Kidney epithelial cell (primary cell): ENCODE data around the gene CCR9. TPM values are rescaled to one million over a fixed set of nuclear protein-coding genes. Genes with fewer than 3 reads are reported as not detected.

Experiments
- DNase-seq: peaks from one replicate; pipeline ENCODE4 v3.0.0-alpha.2; 2010; ENCODE audit warnings: low read depth
- H3K27me3 ChIP-seq: 2 replicates; pipeline ENCODE4 v1.6.0; 2011; ENCODE audit warnings: low read length; ENCODE audit not compliant: control insufficient read depth, insufficient read depth
- H3K36me3 ChIP-seq: 2 replicates; pipeline ENCODE4 v1.5.1; 2011; ENCODE audit warnings: low read length; ENCODE audit not compliant: control insufficient read depth, insufficient read depth
- H3K4me3 ChIP-seq: 2 replicates; pipeline ENCODE4 v1.5.1; 2011; ENCODE audit warnings: low read depth, mild to moderate bottlenecking, control low read depth, low read length
- total RNA-seq: library from RNA; depleted of rRNA; stranded (reverse); fragments of >200 nt; gene quantifications from 2 replicates; pipeline ENCODE4 v1.2.3, GENCODE V29; 2015
- TF ChIP-seq, protein P1 (sequence below): IDR thresholded peaks from 2 replicates; pipeline ENCODE4 v1.5.1; 2011; ENCODE audit warnings: mild to moderate bottlenecking, moderate library complexity, low read length, control low read depth, inconsistent platforms; ENCODE audit not compliant: insufficient read depth, poor library complexity, severe bottlenecking

Gene CCR9
- total RNA-seq, 1 donor from 2014 or later, result not detected

DNA sequence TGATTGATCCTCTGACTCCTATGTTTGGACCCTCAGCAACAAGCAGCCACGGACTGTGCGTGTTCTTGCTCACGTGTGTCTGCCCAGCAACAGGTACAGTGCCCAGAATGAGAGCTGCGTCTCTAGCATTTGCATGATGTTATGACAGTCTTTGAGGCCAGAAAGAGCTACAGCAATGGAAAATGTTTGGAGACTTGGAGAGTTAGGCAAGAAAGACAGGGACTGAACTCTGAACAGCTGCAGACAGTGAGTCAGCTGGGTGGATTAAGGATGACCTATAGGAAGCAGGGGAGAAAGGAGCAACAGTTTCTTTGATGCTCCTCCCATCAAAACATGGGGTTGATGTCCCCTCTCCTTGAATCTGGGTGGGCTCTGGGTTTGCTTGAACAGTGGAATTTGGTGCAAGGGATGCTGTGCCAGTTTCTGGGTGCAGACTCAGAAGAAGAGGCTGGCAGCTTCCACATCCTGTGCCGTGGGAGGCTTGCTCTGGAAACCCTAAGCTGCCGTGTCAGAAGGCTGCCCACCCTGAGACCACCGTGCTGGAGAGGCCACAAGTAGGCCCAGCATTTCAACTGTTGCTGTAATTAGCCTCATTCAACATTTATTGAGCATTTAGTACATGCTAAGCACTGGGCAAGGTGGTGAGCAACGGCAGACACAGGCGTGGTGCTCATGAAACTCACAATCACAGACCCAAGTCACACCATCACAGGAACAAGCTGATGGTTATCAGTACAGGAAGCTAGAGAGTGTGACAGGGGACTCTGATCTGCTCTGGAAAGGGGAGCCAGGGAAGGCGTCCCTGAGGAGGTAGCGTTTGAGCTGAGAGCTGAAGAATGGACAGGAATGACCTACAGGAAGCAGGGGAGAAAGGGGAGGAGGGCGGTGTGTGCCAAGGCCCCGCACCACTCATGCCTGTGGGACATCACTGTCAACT, 21.7 kb downstream of the CCR9 start:
- DNase-seq, result no peak
- TF ChIP-seq, protein P1, sequence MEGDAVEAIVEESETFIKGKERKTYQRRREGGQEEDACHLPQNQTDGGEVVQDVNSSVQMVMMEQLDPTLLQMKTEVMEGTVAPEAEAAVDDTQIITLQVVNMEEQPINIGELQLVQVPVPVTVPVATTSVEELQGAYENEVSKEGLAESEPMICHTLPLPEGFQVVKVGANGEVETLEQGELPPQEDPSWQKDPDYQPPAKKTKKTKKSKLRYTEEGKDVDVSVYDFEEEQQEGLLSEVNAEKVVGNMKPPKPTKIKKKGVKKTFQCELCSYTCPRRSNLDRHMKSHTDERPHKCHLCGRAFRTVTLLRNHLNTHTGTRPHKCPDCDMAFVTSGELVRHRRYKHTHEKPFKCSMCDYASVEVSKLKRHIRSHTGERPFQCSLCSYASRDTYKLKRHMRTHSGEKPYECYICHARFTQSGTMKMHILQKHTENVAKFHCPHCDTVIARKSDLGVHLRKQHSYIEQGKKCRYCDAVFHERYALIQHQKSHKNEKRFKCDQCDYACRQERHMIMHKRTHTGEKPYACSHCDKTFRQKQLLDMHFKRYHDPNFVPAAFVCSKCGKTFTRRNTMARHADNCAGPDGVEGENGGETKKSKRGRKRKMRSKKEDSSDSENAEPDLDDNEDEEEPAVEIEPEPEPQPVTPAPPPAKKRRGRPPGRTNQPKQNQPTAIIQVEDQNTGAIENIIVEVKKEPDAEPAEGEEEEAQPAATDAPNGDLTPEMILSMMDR, result no peak
- no peak overlapping the region for H3K4me3 ChIP-seq
- H3K27me3 ChIP-seq, result no peaks in the 10 kb centered on the region
- no peaks in the 10 kb centered on the region for H3K36me3 ChIP-seq

DNA sequence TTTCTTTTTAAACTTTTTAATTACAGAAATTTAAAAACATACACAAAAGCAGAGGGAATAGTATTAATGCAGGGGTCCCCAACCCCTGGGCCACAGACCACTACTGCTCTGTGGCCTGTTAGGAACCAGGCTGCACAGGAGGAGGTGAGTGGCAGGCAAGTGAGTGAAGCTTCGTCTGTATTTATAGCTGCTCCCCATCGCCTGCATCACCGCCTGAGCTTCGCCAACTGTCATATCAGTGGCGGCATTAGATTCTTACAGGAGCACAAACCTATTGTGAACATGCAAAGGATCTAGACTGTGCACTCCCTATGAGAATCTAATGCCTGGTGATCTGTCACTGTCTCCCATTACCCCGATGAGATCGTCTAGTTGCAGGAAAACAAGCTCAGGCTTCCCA, 22.4 kb downstream of the CCR9 start:
- Histone ChIP-seq H3K4me3 (no peak overlapping the region), H3K27me3 (no peaks in the 10 kb centered on the region), H3K36me3 (no peaks in the 10 kb centered on the region)
- DNase-seq, result no peak
- TF ChIP-seq, protein P1, result no peak

DNA sequence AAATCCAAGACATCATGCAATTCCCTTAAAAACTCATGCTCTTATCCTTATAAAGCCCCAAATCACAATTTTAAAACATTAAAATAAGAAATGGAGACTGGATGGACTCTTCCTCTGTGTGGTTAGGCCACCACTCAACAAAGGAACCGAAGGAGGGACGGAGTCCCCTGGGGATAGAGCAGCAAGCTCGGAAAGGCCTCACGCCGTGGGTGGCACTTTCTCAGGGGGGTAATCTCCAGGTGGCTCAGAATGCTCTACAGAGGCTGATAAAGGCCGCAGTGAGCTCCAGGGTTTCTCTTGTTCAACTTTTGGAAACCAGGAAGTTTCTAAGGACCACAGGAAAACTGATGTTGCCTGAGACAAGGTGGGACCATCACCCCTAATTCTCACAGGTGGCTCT, 23.2 kb downstream of the CCR9 start:
- Histone ChIP-seq H3K27me3 (no peaks in the 10 kb centered on the region), H3K36me3 (no peaks in the 10 kb centered on the region), H3K4me3 (no peak overlapping the region)
- no peak for DNase-seq
- TF ChIP-seq, protein P1, result no peak

DNA sequence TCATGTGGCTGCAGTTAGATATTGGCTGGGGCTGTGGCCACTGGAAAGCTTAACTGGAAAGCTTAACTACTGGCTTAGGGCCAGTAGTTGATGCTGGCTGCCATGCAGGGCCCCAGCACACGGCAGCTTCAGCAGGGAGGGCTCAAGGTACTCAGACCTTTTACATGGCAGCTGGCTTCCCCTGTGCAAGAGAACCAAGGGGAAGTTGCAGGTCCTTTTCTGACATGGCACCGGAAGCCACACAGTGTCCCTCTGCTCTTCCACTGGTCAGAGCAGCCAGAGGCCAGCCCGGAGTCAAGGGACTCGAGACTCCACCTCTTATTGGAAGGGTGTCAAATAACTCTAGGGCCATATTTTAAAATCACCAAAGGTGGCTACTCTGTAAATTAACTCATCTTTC, 24.5 kb downstream of the CCR9 start:
- TF ChIP-seq, protein P1, result no peak
- Histone ChIP-seq H3K36me3 (no peaks in the 10 kb centered on the region), H3K4me3 (no peak overlapping the region), H3K27me3 (no peaks in the 10 kb centered on the region)
- DNase-seq, result no peak

DNA sequence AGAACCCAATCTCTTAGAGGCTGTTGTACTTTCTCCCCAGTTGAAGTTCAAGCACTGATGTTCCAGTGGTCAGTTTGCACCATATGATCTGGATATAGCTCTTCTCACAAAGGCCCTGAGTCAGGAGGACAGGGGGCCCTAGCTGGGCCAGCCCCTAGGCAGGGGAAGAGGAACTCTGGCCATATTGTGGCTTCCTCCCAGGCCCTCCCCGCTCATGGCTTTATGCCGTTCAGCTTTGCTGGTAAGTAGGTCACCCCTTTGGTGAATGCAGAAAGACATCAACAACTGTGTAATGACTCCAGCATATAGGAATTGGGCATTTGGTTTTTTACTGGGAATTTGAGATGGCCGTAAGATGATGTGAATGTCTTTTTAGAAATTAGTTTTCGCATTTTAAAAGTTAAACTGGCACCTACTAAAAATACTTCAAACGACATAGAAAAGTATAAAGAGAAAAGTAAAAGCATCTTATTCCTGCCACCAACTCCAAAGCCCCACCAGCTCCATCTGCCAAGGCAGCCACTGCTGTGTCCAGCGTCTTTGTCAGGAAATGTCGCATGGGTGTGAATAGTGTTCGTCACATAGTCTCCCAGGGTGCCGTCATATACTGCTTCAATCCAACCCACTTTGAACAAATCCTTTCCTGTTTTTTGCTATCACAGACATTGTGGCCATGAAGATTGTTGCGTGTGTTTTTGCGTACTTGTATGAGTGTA, 25.3 kb downstream of the CCR9 start:
- Histone ChIP-seq H3K36me3 (no peaks in the 10 kb centered on the region), H3K4me3 (no peak overlapping the region), H3K27me3 (no peaks in the 10 kb centered on the region)
- DNase-seq, result no peak
- TF ChIP-seq, protein P1, result no peak
